Esophagus muscularis mucosa (tissue), 4 donors: Measurements from ENCODE around the gene EMILIN3. TPM values are rescaled to one million over a fixed set of nuclear protein-coding genes. Genes with fewer than 3 reads are reported as not detected.

Source experiments
- DNase-seq: peaks from one replicate; pipeline ENCODE4 v3.0.0-alpha.2; 2017; ENCODE audit errors: extremely low spot score
- H3K27ac ChIP-seq, 4 donors: fragments of 200-600 bp; sonication (generic); replicated peaks in 1 of 4; 1 replicate in 3 of 4; 2 replicates in 1 of 4; pipeline ENCODE4 v1.5.1; 2016 to 2019; ENCODE audit warnings: mild to moderate bottlenecking in 1 of 4
- H3K27me3 ChIP-seq, 4 donors: fragments of 200-600 bp; sonication (generic); one replicate each; pipeline versions ENCODE4 v1.5.1 to v1.6.0; 2016 to 2019
- H3K36me3 ChIP-seq, 4 donors: fragments of 200-600 bp; sonication (generic); one replicate each; pipeline ENCODE4 v1.5.1; 2016 to 2019
- H3K4me1 ChIP-seq, 4 donors: fragments of 200-600 bp; sonication (generic); one replicate each; pipeline ENCODE4 v1.5.1; 2016 to 2019
- H3K4me3 ChIP-seq, 4 donors: fragments of 200-600 bp; sonication (generic); 1 replicate in 2 of 4; 2 replicates in 2 of 4; pipeline ENCODE4 v1.5.1; 2016 to 2019; ENCODE audit warnings: mild to moderate bottlenecking in 4 of 4, moderate library complexity in 1 of 4
- H3K9me3 ChIP-seq, 4 donors: fragments of 200-600 bp; sonication (generic); 1 replicate in 3 of 4; 2 replicates in 1 of 4; pipeline ENCODE4 v1.5.1; 2016 to 2019
- CTCF ChIP-seq, 3 experiments: fragments of 200-600 bp in 2 of 3; fragments of 450-650 bp in 1 of 3; sonication (generic) in 2 of 3; IDR thresholded peaks; one replicate each; pipeline ENCODE4 v1.5.1; 2017 to 2019; ENCODE audit warnings: antibody characterized with exemption in 3 of 3, mild to moderate bottlenecking in 2 of 3, moderate library complexity in 1 of 3
- EP300 ChIP-seq: sonication (generic); formaldehyde crosslinking; IDR thresholded peaks from one replicate; pipeline ENCODE4 v1.6.1; 2017; ENCODE audit warnings: antibody characterized with exemption
- POLR2A ChIP-seq: fragments of 450-650 bp; IDR thresholded peaks from one replicate; pipeline ENCODE4 v1.6.1; 2017; ENCODE audit warnings: antibody characterized with exemption, moderate library complexity, mild to moderate bottlenecking, low read depth
- POLR2AphosphoS5 ChIP-seq, 2 donors: sonication (generic); formaldehyde crosslinking; IDR thresholded peaks; one replicate each; pipeline ENCODE4 v1.6.1; 2017; ENCODE audit warnings: antibody characterized with exemption in 2 of 2
- WGBS: methylation state at CpG from one replicate; pipeline ENCODE4 v1.1.5; 2018; 5-methylcytosine and 5-hydroxymethylcytosine counted together
- intact Hi-C: fragments of 100-400 bp; cut with DNase I; formaldehyde crosslinking; loops from one replicate; pipeline ENCODE4 v1.15.1; 2023
- total RNA-seq, 4 donors: library from RNA; depleted of rRNA; stranded (reverse); fragments of >200 nt; gene quantifications; one replicate each; pipeline versions ENCODE4 v1.1.0 to v1.2.1, GENCODE V29; 2016

EMILIN3 gene
- total RNA-seq, 4 donors from 2014 or later: 0.83 to 5.6 (median 4.5) TPM

- intact Hi-C loops: no loop called here
- TF ChIP-seq CTCF (IDR thresholded peaks at IDR 0.05) (no peak), POLR2AphosphoS5 (IDR thresholded peaks at IDR 0.05) (no peak), EP300 (no peak), POLR2A (no peak)
- no peak overlapping the region for H3K4me3 ChIP-seq
- 73% methylated on average over 11 of the region's 11 CpGs for WGBS
- H3K27me3 ChIP-seq: peaks cover 0 to 19% (median 0%) of the 10 kb centered on the region in 4 donors
- no peaks in the 10 kb centered on the region for H3K4me1 ChIP-seq
- DNase-seq: no peak
- H3K9me3 ChIP-seq: peaks cover 0 to 9% (median 0%) of the 10 kb centered on the region in 4 donors
- no peak overlapping the region for H3K27ac ChIP-seq
- no peaks in the 10 kb centered on the region for H3K36me3 ChIP-seq
Observed at GRCh38 chr20:41373251-41373783, 6.7 kb upstream of the EMILIN3 start.

- H3K4me3 ChIP-seq: no peak overlapping the region
- intact Hi-C loops: no loop called here
- peaks cover 0 to 8% (median 7%) of the 10 kb centered on the region in 4 donors for H3K4me1 ChIP-seq
- no peak for DNase-seq
- H3K36me3 ChIP-seq: no peaks in the 10 kb centered on the region
- TF ChIP-seq CTCF (IDR thresholded peaks at IDR 0.05) (no peak), POLR2AphosphoS5 (IDR thresholded peaks at IDR 0.05) (no peak), EP300 (no peak), POLR2A (no peak)
- no peak overlapping the region for H3K27ac ChIP-seq
- peaks cover 0 to 9% (median 0%) of the 10 kb centered on the region in 4 donors for H3K9me3 ChIP-seq
- 90% methylated on average over 4 of the region's 4 CpGs for WGBS
- peaks cover 0 to 37% (median 6%) of the 10 kb centered on the region in 4 donors for H3K27me3 ChIP-seq
Observed at GRCh38 chr20:41371371-41371770, 4.8 kb upstream of the EMILIN3 start.

- peaks cover 5 to 20% (median 15%) of the 10 kb centered on the region in 4 donors for H3K4me1 ChIP-seq
- intact Hi-C loops: no loop called here
- H3K9me3 ChIP-seq: peaks cover 0 to 9% (median 0%) of the 10 kb centered on the region in 4 donors
- H3K36me3 ChIP-seq: no peaks in the 10 kb centered on the region
- H3K27ac ChIP-seq: no peak overlapping the region
- H3K27me3 ChIP-seq: peaks cover 0 to 46% (median 14%) of the 10 kb centered on the region in 4 donors
- 85% methylated on average over 4 of the region's 5 CpGs for WGBS
- no peak for TF ChIP-seq EP300
- TF ChIP-seq POLR2AphosphoS5 (IDR thresholded peaks at IDR 0.05): no peak
- no peak for TF ChIP-seq POLR2A
- TF ChIP-seq CTCF (IDR thresholded peaks at IDR 0.05): no peak
- no peak for DNase-seq
- no peak overlapping the region for H3K4me3 ChIP-seq
Observed at GRCh38 chr20:41370176-41370575, 3.6 kb upstream of the EMILIN3 start.

- Histone ChIP-seq H3K4me3 (no peak overlapping the region), H3K4me1 (peaks cover 5 to 20% (median 16%) of the 10 kb centered on the region in 4 donors), H3K36me3 (no peaks in the 10 kb centered on the region), H3K27me3 (peaks cover 0 to 51% (median 16%) of the 10 kb centered on the region in 4 donors), H3K9me3 (peaks cover 0 to 9% (median 0%) of the 10 kb centered on the region in 4 donors), H3K27ac (no peak overlapping the region)
- WGBS: 79% methylated on average over 2 of the region's 2 CpGs
- intact Hi-C loops: no loop called here
- no peak for DNase-seq
- TF ChIP-seq POLR2AphosphoS5 (IDR thresholded peaks at IDR 0.05) (no peak), EP300 (no peak), POLR2A (no peak), CTCF (IDR thresholded peaks at IDR 0.05) (no peak)
Observed at GRCh38 chr20:41369673-41370072, 3.1 kb upstream of the EMILIN3 start.

GRCh38 chr20:41367956-41368355 is 1.3 kb upstream of the EMILIN3 start:
- no peak for DNase-seq
- no peak overlapping the region for H3K4me3 ChIP-seq
- no peaks in the 10 kb centered on the region for H3K36me3 ChIP-seq
- TF ChIP-seq EP300 (no peak), POLR2A (no peak), POLR2AphosphoS5 (IDR thresholded peaks at IDR 0.05) (no peak), CTCF (IDR thresholded peaks at IDR 0.05) (no peak)
- WGBS: 94% methylated on average over 3 of the region's 3 CpGs
- intact Hi-C loops: no loop called here
- H3K27me3 ChIP-seq: peaks cover 0 to 56% (median 17%) of the 10 kb centered on the region in 4 donors
- H3K4me1 ChIP-seq: peaks cover 5 to 20% (median 16%) of the 10 kb centered on the region in 4 donors
- H3K27ac ChIP-seq: no peak overlapping the region
- H3K9me3 ChIP-seq: peaks cover 0 to 9% (median 0%) of the 10 kb centered on the region in 4 donors
